ENCODE results near the gene REEP3.

Gene REEP3

DNA sequence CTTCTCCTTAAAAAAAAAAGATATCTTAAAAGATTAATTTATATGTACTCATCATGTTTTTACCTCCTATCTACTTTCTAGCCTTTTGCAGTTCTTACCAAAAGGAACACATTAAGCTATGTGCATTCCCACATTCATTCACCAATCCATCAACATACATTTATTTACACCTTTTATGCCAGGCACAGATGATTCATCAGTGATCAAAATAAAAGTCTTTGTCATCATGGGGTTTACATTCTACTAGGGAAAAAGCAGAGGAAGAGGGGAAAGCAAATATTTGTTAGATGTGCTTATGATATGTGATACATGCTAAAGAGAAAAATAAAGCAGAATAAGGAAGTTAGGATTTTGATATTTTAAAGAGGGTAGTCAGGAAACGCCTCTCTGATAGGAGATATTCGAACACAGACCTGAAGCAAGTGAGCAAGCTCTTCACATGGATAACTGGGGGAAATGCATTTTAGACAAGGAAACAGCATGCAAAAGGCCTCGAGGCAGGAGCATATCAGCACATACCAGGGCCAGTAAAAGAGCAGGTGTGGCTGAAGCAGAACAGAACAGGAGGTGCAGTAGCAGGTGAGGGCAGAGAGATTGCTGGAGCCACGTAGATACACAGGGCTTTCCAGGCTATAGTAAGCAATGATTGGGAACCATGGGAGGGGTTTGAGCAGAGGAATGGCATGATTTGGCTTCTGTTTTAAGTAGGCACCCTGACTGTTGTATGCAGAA is 67.4 kb downstream of the REEP3 start:
- no peak for DNase-seq (ENCODE audit: low spot score)

DNA sequence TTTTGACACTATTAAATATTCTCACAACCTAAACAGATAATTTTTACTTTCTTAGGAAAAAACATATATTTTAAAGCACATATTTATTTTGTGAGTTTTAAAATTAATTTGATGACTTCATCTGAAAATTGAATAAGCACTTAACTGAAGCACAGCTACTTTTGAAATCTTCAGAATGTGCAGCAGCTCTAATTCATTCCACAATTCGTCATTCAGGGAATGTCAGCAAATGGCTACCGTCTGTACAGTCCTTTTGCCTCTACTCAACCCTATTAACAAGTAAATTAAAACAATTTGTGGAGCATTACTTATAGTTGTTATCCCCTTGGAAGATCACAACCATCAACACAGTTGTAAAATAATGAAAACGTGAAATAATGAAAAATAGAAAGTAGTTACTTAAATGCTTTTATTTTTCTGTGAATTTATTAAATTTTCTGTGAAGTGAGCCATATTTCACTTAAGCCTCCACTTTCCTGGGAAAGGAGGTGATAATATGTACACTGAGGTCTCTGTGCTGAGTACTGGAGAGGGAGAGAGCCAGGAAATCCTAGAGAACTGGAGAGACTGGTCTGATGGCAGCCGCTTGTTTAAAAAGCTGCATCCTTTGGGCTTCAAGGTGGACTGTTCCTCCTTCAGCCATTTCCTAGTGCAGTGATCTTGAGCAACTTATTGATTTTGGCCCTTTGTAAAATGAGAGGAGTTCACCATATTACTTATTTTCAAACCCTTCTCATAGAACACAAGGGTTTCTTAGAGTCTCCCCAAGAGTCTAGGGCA is 70.6 kb downstream of the REEP3 start:
- peak; percentile 30 for DNase-seq (ENCODE audit: low spot score)

DNA sequence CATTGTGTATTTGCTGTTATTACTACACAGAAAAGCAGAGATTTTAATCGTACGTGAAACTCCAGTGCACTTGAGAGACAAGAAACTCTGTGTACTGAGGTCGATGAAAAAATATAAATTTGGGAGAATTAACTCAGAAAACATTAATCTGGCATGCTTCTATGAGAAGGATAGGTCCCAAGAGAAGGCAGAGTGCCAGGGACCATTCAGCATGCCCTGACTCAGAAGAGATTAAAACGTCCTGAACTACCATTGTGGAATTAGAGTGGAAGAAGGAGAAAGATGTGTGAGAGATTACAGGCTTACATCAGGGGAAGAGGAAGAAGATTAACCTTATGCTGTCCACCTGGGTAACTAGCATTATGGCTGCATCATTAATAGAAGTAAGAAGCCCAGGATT is 72.4 kb downstream of the REEP3 start:
- DNase-seq (ENCODE audit: low spot score), result no peak

DNA sequence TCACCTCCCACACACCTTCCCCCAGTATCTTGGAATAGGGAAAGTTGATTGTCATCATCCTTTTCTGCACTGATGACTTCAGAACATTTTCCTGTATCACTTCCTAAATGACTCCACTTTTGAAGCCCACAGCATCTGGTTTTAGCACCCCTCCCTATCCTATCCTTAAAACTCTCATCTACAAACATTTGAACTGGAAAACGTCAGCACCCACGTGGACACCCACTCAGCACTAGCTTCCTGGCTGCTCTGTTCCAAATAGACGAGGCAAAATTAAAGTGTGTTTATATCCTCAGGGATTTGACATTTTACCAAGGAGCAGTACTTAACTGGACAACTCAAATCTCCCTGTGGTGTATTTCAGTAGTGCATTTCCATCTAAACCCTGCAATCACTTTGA is 73.9 kb downstream of the REEP3 start:
- no peak for DNase-seq (ENCODE audit: low spot score)

DNA sequence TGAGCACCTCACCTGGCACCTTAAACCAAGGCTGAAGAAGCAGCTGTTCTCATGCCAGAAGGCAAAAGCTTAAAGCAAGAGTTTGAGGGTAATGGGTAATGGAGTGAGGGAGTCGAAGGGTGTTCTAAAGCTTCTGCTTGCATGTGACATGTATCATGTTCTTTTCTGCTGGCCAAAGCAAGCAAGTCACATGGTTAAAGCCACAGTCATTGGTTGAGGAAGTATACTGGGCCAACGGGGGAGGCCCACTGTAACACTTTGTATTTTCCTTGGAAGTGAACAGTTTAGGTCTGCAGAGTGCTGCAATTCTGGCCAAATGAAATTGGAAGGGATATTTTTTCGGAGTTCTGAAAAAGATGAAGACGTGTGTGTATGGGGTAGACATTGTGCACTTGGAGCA is 75.7 kb downstream of the REEP3 start:
- DNase-seq (ENCODE audit: low spot score), result no peak

DNA sequence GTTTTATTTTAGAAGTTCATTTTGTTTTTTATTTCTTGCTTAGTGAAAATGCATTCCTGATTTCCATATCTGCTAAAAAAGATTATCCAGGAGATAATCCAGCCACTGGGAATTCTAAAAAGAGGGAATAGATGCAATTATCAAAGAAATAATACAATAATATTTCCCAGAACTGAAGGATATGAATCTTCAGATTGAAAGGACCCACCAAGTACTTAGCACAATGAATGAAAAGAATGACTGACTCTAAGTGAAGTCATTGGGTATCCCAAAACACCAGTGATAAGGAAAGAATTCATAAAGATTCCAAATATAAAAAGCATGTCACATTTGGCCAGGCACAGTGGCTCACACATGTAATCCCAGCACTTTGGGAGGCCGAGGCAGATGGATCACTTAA is 79.3 kb downstream of the REEP3 start:
- DNase-seq (ENCODE audit: low spot score), result no peak

DNA sequence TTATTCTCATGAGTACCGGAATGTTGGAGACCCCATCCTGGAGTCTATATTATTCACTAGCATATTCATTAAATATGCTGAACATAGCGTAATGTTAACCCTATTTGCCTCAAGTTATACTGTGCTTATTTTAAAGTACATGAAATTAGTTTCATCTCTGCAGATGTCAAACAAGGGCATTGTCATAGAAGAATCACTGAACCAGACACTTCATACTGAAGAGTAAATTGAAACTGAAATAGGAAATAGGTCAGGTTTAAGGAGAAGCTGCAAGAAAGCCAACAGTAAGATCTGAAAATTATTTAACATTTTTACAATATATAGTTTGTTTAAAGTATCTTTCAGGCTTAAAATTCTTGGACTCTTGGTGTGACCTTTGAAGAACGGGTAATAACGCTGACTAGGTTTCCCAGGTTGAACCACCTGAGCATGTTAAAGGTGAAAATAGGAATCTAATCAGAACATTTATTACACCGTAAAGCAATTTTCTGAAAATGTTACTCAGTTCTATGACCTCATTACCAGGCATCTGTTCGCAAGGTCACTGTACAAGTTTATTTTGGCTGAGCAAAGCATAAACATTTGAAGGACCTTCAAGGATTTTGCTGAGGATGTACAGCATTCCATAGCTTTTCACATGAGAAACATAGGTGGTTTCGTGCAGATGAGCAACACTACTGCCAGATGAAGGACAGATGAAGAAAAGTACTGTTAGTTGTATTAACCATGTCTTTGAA is 82.7 kb downstream of the REEP3 start:
- no peak for DNase-seq (ENCODE audit: low spot score)

DNA sequence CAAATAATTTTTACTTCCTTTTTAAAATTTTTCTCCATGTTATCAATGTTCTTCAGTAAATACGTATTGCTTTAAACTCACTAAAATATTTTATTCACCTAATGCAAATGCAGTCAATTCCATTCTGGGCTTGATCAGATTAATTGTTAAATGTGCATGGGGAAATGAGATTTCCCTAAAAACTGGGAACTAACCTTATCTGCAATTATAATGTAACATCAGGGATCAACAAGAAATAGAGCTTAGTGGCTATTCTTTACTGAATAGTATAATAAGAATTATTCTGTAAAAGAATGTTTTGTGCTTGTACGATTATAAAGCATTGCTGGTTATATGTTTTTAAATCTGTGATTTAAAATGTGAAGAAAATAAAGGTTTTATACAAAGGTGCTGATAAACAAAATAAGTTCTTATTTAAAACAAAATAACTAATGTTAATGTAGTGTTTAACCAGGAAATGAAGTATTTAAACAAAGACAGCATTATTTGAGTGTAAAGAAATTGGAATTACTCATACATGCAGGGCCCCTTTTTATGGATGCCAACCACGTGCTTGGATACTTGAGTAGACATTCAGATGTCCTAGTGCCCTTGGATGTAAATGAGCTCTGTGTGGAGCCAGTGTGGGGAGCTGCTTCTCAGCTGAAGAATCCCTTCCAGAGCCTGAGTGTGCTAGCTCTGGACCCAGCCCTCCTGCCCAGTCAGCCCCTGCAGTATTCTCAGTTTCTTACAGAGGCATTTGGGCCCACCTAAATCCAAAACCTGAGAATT is 84.2 kb downstream of the REEP3 start:
- no peak for DNase-seq (ENCODE audit: low spot score)

DNA sequence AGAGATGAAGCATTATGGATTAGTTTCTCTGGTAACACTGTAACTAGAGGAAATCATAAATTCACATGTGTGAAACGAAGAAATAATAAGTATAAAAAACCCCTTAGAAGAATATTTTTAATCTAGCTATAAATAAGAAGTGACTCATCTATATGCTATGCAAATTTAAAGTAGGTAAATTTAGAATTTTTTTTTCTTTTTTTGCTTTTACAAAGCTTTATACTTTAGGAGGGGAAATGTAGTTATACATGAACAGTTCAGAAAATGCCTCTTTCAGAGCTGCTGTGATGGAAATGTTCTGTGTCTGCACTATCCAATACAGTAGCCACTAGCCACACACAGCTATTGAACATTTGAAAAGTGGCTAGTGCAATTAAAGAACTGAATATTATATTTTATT is 87.3 kb downstream of the REEP3 start:
- DNase-seq (ENCODE audit: low spot score), result no peak

DNA sequence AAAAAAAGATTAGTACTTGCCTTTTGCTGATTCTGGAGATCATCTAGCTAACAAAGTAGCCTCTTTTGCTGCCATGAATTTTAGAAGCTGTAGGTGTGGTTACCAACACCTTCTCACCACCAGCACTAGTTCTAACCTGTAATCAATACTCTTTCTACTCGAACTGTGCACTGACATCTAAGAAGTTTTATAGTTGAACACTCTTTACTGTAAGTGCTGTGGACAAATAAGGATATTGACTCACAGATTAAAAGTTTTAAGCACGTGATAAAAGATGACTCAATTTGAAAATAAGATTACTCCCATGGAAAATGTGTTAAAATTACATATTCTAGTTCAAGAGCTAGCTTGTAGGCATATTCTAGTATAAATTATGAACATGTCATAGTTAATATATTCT is 89.9 kb downstream of the REEP3 start:
- DNase-seq (ENCODE audit: low spot score), result peak; percentile 38

DNA sequence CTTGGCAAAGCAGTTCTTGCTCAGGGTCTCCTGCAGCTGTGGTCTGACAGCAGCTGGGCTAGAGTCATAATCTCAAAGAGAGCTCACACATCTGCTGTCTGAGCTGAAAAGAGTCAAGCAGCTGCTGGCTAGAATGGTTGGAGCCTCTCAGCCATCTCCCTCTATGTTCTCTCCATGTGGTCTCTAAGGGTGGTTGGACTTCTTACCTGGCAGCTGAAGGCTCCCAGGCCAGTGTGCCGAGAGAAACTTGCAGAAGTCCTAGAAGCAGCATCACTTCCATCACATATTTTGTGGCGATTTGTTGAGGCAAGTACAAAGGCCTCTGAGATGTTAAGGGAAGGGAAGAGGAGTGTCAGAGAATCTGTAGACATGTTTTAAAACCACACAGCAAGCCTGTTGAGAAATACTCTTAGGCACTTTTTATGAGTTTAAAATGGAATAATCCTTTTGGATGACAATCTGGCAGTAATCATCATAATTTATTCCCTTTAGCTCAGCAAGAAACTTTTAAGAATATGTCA is 93.2 kb downstream of the REEP3 start:
- peak; percentile 43 for DNase-seq (ENCODE audit: low spot score)

DNA sequence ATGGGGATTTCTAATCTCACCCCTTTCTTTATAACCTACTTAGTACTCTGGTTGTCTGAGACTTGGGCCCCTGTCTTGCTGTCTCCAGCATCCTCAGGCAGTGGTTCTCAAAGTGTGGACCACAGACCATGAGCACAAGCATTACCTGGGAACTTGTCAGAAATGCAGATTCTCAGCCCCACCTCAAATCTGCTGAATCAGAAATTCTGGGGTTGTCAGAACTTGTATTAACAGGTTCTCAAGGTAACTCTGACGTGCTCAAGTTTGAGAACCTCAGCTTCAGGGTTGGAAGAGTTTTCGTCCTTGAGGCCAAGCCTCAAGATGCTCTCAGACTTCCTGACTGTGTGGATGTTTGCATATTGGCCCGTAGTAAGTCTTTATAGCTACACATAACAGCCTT is 97.4 kb downstream of the REEP3 start:
- DNase-seq (ENCODE audit: low spot score), result no peak

DNA sequence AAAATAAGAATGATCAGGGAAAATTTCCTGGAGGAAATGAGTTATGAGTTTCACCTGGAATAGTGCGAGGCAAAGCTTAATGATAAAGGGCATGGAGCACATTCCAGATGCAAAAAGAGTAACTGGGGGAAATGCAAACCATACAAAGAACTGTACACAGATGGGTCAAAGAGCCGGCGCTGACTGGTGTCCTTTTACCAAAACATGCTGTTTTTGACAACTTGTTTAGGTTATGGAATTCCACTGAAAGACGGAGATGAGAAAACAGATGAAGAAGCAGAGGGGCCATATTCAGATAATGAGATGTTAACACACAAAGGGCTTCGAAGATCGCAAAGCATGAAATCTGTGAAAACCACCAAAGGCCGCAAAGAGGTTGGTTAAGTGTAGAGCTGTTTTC is 98.2 kb downstream of the REEP3 start:
- no peak for DNase-seq (ENCODE audit: low spot score)

DNA sequence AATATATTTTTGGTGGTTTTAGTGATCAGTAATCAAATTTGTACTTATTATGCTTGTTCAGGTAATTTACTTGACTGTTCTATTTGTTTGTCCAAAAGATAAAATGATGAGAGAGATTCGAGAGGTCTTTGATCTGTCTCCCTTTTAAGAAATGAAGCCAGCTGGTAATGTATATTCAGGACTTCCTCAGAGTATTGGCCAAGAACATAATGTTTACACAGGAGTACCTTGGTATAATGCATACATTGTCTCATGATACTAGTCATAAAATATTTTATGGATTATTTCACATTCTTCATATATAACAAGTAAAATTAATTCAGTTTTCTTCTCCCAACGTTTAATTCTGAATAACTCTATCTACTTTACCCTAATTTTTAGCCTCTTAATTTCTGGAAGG is 100.9 kb downstream of the REEP3 start:
- no peak for DNase-seq (ENCODE audit: low spot score)

DNA sequence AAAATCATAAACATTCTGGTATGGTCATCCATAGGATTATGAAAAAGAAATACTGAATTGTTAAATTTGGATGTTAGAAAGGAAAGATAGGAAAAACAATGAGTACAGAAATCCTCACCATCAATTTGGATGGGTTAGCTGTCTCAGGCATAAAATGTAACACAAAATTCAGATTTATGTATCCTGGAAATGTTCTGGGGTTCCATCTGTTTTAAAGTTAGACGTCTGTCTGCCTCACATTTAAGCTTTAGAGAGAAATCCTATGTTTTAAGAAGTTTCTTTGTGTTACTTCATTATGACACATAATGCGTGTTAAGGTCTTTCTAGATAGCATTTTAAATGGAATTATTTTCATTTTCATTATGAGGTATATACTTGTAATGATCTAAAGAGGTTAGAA is 103.5 kb downstream of the REEP3 start:
- no peak for DNase-seq (ENCODE audit: low spot score)

DNA sequence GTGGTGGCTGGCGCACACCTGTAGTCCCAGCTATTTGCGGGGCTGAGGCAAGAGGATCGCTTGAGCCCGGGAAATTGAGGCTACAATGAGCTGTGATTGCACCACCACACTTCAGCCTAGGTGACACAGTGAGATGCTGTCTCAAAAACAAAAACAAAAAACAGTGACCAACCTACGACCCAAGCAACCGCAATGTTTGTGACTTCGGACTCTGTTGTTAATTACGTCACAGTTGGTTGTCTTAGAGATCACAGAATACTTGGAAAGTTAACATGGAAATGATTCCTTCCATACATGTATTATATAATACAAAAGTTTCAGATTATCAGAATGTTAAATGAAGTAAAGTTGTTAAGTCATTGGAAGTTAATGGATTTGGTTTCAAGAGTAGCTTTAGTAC is 106.2 kb downstream of the REEP3 start:
- DNase-seq (ENCODE audit: low spot score), result peak; percentile 23

DNA sequence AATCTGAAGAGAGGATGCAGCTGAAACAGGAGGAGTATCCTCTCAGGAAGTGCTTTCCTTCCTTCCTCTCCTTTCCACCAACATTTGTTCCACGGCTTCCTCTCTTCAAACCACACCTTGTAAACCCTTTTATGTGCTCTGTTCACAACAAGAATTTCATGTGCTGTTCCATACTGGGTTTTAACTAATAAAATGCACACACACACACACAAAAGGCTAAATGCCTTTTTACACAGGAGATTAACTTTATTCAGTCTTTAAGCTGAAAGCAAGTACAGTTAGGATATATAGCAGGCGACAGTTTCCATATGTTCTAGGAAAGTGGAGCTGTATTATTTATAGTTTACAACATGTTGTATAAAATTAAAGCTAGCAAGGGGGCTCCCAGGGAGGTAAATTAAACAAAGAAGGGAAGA is 106.7 kb downstream of the REEP3 start:
- no peak for DNase-seq (ENCODE audit: low spot score)

DNA sequence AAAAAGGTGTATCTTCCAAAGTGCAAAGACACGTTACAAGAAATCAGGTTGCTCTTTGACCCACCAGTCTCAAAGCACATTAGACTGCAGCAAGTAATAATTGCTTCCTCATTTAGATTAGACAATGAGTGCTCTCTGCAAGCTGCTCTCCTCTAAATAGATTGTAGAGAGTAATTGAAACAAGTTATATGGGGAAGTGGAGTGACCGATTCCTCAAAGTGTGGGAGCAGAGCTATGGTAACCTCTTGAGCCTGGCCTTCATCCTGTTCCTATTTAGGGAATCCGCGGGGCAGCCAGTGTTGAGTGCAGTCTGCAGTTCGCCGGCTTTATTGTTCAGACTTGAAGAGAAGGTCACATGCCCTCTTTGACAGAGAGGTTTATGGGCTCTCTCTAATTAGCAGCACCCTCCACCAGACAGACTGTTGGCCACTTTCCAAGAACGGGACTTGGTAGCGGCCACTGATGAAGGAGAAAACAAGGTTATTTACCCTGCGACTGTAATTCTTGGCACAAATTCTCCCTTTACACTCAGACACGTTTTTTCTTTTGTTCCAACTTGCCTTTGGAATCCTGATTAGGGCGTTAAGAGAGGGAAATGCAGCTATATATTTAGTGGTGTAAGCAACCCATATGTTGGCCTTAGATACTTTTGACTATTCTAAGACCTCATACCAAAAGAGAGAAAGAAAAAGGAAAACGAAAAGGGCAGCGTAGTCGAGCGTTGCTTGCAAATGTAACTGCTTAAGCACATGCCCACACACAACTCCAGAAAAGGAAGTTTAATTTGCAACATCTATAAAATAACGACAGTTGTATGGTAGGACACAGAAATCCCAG is 107.5 kb downstream of the REEP3 start:
- peak; percentile 30 for DNase-seq (ENCODE audit: low spot score)

DNA sequence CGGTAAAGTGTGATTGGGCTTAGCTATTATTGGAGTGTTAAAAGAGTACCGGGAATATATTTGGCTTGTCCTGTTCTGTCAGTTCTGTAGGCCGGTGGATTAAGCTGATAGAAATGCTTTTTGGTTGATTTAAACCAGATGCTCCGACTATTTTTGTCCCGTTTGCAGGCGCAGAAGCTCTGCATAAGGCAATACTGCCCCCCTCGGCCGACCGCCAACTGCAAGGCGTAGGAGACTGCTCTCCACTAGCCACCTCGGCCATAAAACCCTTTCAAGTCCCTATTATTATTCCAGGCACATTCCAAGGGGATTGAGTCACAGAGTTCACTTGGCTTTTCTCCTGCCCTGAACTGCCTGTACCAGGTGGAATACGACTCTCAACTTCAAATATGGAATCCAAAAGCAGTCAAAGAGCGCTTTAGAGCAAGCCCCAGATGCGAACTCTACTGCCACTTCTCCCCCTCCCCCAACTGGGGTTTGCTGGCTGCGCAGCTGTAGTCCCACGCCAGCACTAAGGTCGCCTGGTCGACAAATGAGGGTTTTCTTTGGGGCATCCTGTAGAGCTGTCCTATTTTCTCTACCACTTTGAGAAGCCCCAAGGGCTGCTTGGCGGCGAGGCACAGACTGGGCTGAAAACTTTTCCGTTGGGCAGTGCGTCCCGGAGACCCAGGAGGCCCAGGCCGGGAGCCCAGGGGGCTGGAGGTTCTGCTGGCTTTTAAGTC is 108.3 kb downstream of the REEP3 start:
- peak; percentile 90 for DNase-seq (ENCODE audit: low spot score)
